Hepatocyte (in vitro differentiated cells): ENCODE data around the gene CX3CR1. TPM values are rescaled to one million over a fixed set of nuclear protein-coding genes. Genes with fewer than 3 reads are reported as not detected.

Source experiments
- DNase-seq: peaks from one replicate; pipeline ENCODE4 v3.0.0-alpha.2; 2016; ENCODE audit warnings: low spot score
- H2AFZ ChIP-seq: fragments of 200-600 bp; sonication (generic); 2 replicates; pipeline ENCODE4 v1.6.0; 2016; ENCODE audit warnings: antibody characterized with exemption, mild to moderate bottlenecking
- H3K27ac ChIP-seq: fragments of 200-600 bp; sonication (generic); 2 replicates; pipeline ENCODE4 v1.5.1; 2016; ENCODE audit warnings: mild to moderate bottlenecking
- H3K27me3 ChIP-seq: fragments of 200-600 bp; sonication (generic); 2 replicates; pipeline ENCODE4 v1.6.1; 2016
- H3K36me3 ChIP-seq: fragments of 200-600 bp; sonication (generic); replicated peaks from 2 replicates; pipeline ENCODE4 v1.5.1; 2016; ENCODE audit warnings: low read depth; ENCODE audit not compliant: insufficient read depth
- H3K4me1 ChIP-seq: fragments of 200-600 bp; sonication (generic); 2 replicates; pipeline ENCODE4 v1.5.1; 2016; ENCODE audit warnings: mild to moderate bottlenecking, moderate library complexity; ENCODE audit not compliant: insufficient read depth
- H3K4me2 ChIP-seq: fragments of 200-600 bp; sonication (generic); 2 replicates; pipeline ENCODE4 v1.6.0; 2016
- H3K4me3 ChIP-seq: fragments of 200-600 bp; sonication (generic); 2 replicates; pipeline ENCODE4 v1.5.1; 2016; ENCODE audit warnings: mild to moderate bottlenecking
- H3K79me2 ChIP-seq: fragments of 200-600 bp; sonication (generic); 2 replicates; pipeline ENCODE4 v1.6.0; 2017; ENCODE audit warnings: mild to moderate bottlenecking
- H3K9me2 ChIP-seq: fragments of 200-600 bp; sonication (generic); replicated peaks from 2 replicates; pipeline ENCODE4 v1.6.0; 2017; ENCODE audit warnings: mild to moderate bottlenecking; ENCODE audit not compliant: insufficient read depth
- H3K9me3 ChIP-seq: fragments of 200-600 bp; sonication (generic); 2 replicates; pipeline ENCODE4 v1.5.1; 2016; ENCODE audit warnings: low read depth, mild to moderate bottlenecking
- H4K20me1 ChIP-seq: fragments of 200-600 bp; sonication (generic); 2 replicates; pipeline ENCODE4 v1.6.0; 2016; ENCODE audit warnings: mild to moderate bottlenecking; ENCODE audit not compliant: insufficient read depth, poor library complexity, severe bottlenecking
- CTCF ChIP-seq: fragments of 200-600 bp; sonication (generic); IDR thresholded peaks from 2 replicates; pipeline ENCODE4 v1.5.1; 2016; ENCODE audit warnings: antibody characterized with exemption, mild to moderate bottlenecking; ENCODE audit not compliant: poor library complexity
- EZH2 ChIP-seq: fragments of 200-600 bp; sonication (generic); IDR thresholded peaks from 2 replicates; pipeline ENCODE4 v1.6.1; 2016; ENCODE audit warnings: antibody characterized with exemption, mild to moderate bottlenecking, borderline replicate concordance
- EZH2phosphoT487 ChIP-seq: fragments of 200-600 bp; sonication (generic); IDR thresholded peaks from one replicate; pipeline ENCODE4 v1.6.1; 2018; ENCODE audit warnings: antibody characterized with exemption, mild to moderate bottlenecking, low read depth, moderate library complexity; ENCODE audit not compliant: unreplicated experiment, severe bottlenecking
- whole genome bisulfite sequencing: methylation state at CpG from one replicate; pipeline ENCODE4 v1.1.6; 2016; ENCODE audit warnings: low lambda C conversion rate; ENCODE audit errors: missing lambda C conversion rate; 5-methylcytosine and 5-hydroxymethylcytosine counted together
- polyA plus RNA-seq: library from polyadenylated mRNA; unstranded; fragments of >200 nt; fragmentation: Nextera tagmentation; extraction: Ambion mirVana; gene quantifications from 2 replicates; pipeline ENCODE4 v1.2.1, GENCODE V29; 2016
- total RNA-seq: library from RNA; depleted of rRNA; stranded (reverse); fragments of >200 nt; gene quantifications from 2 replicates; pipeline ENCODE4 v1.2.3, GENCODE V29; 2014

Gene CX3CR1
- total and polyA plus RNA-seq, 2 experiments from 2014 or later: 0.70 TPM; not detected in 1

GRCh38 chr3:39268549-39268900 lies 11.3 kb downstream of the CX3CR1 start:
- H4K20me1 ChIP-seq: no peaks in the 10 kb centered on the region
- no peaks in the 10 kb centered on the region for H3K9me3 ChIP-seq
- TF ChIP-seq CTCF (no peak), EZH2 (no peak), EZH2phosphoT487 (no peak)
- no peaks in the 10 kb centered on the region for H3K79me2 ChIP-seq
- no peak overlapping the region for H2AFZ ChIP-seq
- peaks cover 7% of the 10 kb centered on the region for H3K27me3 ChIP-seq
- H3K4me2 ChIP-seq: no peak overlapping the region
- no peak overlapping the region for H3K4me3 ChIP-seq
- H3K9me2 ChIP-seq: no peaks in the 10 kb centered on the region
- no peaks in the 10 kb centered on the region for H3K36me3 ChIP-seq
- 89% methylated on average over 7 of the region's 7 CpGs for WGBS
- H3K4me1 ChIP-seq: no peaks in the 10 kb centered on the region
- no peak overlapping the region for H3K27ac ChIP-seq
- no peak for DNase-seq

DNA sequence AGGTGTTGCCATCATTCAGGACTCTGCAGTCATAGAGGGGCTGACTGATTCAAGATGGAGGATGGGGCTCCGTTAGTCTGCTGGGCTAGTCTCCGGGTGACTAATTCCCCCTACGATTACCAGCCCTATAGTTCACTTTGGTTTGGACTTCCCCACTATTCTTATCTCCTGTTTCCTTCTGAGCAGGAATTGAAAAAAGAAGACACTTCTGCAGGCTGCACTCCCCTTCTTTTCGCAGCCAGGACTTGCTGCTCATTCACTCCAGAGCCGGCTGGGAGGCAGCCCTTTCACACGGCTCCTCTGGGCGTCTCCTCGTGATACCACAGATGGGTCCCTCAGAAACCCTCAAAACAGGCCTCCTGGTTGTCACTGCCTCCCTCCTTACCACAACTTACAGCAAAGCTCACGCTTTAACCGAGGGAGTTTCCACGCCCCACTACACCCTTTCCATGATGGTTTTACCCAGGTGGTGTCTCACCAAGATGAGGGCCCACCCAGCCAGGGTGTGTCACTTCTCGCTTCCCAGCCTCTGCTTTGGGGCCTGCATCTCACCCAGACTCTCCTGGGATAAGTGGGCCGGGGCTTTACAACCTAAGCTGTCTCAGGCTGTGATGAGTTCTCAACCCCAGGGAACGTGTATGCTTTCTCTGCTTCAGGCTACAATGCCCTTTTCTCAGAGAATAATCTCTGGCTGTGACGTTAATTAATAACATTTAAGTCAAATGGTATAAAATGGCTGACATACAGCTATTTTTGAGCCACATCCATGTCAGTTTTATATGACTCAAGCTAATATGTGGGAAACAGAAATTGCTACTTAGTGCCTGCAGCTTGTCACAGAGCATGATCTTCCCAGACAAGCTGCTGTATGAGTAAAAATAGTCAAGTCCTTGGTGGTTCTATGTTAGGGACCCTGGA lies 11.9 kb downstream of the CX3CR1 start:
- H3K27ac ChIP-seq: no peak overlapping the region
- DNase-seq: no peak
- H3K4me3 ChIP-seq: no peak overlapping the region
- TF ChIP-seq CTCF (no peak), EZH2phosphoT487 (no peak), EZH2 (no peak)
- H3K79me2 ChIP-seq: no peaks in the 10 kb centered on the region
- H3K9me2 ChIP-seq: no peaks in the 10 kb centered on the region
- H4K20me1 ChIP-seq: no peaks in the 10 kb centered on the region
- no peaks in the 10 kb centered on the region for H3K4me1 ChIP-seq
- no peak overlapping the region for H3K4me2 ChIP-seq
- no peaks in the 10 kb centered on the region for H3K9me3 ChIP-seq
- H2AFZ ChIP-seq: no peak overlapping the region
- 86% methylated on average over 15 of the region's 15 CpGs for WGBS
- H3K27me3 ChIP-seq: peaks cover 10% of the 10 kb centered on the region
- no peaks in the 10 kb centered on the region for H3K36me3 ChIP-seq

DNA sequence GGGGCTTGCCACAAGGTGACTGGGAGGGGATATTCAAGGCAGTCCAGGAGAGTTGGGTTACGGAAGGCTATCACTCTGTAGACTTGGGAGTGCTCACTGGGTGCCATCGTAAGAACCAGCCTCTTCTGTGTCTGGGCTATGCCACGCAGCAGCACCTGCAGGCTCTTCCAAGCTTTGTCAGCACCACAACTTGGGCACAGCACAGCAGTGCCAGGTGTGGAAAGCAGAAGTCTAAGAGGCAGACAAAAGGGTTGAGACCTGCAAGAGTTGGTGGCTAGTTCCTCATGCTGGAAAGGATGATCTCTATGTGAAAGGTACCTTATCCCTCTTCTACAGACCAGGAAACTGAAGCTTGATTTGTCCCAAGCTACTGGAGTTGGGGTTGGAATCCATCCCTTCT lies 15.8 kb downstream of the CX3CR1 start:
- Histone ChIP-seq H3K79me2 (no peaks in the 10 kb centered on the region), H3K4me2 (no peak overlapping the region), H3K4me3 (no peak overlapping the region), H2AFZ (no peak overlapping the region), H3K4me1 (no peaks in the 10 kb centered on the region), H3K27me3 (peaks cover 22% of the 10 kb centered on the region), H3K9me3 (no peaks in the 10 kb centered on the region), H4K20me1 (no peaks in the 10 kb centered on the region), H3K36me3 (no peaks in the 10 kb centered on the region), H3K9me2 (no peaks in the 10 kb centered on the region), H3K27ac (no peak overlapping the region)
- WGBS: 88% methylated on average over 3 of the region's 3 CpGs
- TF ChIP-seq EZH2phosphoT487 (no peak), EZH2 (no peak), CTCF (no peak)
- no peak for DNase-seq
